Hematopoietic multipotent progenitor cell treated with erythropoietin and hydrocortisone succinate and interleukin-3 and kit ligand, for 6 days (in vitro differentiated cells): Measurements from ENCODE around the gene SERPINA6.
"Not testable (repeated sequence)": the region's sequence is repeated elsewhere in the genome, so short reads cannot be mapped to it uniquely, and the experiment has no call there.

ENCODE experiments used
- DNase-seq: peaks from one replicate; pipeline ENCODE4 v3.0.0-alpha.2; 2015

SERPINA6 gene

GRCh38 chr14:94354190-94354589 is 31.1 kb upstream of the SERPINA6 start:
- not testable (repeated sequence) for DNase-seq

GRCh38 chr14:94349276-94349675 is 26.1 kb upstream of the SERPINA6 start:
- DNase-seq = no peak

- no peak for DNase-seq
Measured at GRCh38 chr14:94348836-94349235, 25.7 kb upstream of the SERPINA6 start.

GRCh38 chr14:94346841-94347240 is 23.7 kb upstream of the SERPINA6 start:
- no peak for DNase-seq

DNA sequence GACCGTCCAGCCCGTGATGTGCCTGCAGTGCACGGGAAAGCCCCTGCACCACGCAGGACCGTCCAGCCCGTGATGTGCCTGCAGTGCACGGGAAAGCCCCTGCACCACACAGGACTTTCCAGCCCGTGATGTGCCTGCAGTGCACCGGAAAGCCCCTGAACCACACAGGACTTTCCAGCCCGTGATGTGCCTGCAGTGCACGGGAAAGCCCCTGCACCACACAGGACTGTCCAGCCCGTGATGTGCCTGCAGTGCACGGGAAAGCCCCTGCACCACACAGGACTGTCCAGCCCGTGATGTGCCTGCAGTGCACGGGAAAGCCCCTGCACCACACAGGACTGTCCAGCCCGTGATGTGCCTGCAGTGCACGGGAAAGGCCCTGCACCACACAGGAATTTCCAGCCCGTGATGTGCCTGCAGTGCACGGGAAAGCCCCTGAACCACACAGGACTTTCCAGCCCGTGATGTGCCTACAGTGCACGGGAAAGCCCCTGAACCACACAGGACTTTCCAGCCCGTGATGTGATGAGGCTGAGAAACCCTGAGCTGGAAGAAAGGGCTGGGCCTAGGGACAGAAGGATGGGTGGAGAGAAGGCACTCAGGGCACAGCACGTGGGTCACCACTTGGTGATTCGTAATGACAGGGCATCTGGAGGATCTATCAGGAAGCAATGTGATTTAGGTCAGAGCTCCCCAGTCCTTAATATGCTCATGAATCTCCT is 23.1 kb upstream of the SERPINA6 start:
- not testable (repeated sequence) for DNase-seq

GRCh38 chr14:94345344-94346064 is 22.4 kb upstream of the SERPINA6 start:
- DNase-seq = no peak

DNA sequence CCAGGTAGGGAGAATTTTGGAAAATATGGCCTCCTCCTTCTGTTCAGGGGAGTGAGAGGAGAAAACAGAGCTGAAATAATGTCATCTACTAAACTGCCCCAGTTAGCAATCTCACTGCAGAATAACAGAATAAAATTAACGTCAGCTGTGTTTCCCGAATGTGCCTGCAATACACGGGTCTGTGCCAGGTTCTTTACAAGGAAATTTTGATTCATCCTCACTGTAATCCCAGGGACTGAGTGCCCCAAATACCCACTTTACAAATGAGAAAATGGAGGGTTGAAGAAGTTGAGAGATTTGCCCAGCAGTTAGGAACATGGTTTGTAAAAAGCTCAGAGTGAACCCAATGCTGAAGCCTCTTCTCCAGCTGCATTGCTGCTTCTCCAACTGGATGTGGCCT is 21.3 kb upstream of the SERPINA6 start:
- no peak for DNase-seq

DNA sequence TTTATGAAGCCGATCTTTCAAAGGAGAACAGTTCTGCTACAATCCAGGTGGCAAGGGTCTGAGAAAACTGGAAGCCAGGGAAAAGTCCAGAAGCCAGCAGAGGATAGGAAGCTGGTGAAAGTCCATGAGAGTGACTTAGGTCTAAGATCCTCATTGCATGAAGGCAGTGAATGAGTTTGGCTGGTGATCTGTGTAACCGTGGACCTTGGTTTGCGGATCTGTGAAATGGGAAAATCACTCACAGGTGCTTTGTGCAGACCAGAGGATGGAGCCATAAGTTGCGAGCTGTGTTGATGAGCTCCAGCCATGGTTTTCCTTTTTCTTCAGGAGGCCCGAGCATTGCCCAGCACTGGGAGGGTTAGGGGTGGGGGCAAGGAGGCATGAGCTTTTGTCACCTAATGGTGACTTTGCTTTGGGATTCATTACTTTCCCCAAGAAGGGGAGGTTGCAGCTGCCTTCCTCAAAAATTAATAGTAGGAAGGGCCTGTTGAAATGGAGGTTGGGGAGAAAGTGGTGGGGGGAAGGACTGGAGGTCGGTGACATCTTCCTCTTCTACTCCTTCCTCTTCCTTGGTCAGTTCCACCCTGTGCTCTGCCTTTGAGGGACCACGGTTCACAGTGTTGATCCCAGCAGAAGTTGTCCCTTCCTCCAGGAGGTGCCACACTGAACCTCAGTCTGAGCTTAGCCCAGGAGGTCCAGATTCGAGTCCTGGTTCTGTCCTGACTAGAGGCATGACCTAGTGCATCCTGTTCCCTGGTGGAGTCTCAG is 20.3 kb upstream of the SERPINA6 start:
- DNase-seq = no peak

DNA sequence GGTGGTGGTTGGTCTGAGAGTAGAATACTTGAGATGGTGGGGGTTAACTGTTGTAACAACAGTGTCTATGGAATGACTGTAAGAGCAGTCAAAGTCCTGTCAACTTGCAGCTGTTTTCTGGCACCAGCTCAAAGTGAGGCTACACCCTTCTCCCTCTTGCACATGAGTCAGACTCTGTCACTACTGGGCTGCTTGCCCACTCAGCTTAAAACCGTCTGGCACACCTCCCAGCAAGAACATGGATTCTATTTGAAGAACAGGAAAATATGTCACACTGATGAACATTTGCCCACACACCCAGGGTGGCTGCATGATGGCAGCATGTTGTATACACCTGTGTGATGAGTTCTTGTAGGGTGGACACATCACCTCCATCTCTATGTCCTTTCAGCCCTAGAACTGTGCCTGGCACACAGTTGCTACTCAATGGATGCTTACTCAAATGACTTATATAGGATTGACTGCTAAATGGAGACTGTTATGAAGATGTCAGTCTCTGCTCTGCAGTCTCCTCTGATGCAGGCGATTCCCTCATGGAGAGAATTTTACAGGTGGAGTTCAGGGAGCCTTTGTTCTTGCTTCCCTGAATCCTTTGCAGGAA is 19.3 kb upstream of the SERPINA6 start:
- DNase-seq = peak; percentile 61

GRCh38 chr14:94341656-94342333 is 18.7 kb upstream of the SERPINA6 start:
- DNase-seq = no peak

- no peak for DNase-seq
Measured at GRCh38 chr14:94340533-94340932, 17.4 kb upstream of the SERPINA6 start.

DNA sequence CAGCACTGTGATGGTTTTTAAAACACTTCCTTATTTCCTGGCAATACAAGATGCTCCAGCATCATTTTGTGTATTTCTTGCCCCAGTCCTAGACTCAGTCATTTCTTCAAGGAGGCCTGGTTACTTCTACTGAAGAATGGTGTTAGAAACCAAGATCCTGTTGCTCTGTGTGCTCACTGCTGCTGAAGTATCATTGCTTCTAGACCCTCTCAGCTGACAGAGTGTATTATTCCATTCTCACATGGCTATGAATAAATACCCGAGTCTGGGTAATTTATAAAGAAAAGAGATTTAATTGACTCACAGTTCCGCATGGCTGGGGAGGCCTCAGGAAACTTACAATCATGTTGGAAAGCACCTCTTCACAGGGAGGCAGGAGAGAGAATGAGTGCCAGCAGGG is 14.9 kb upstream of the SERPINA6 start:
- no peak for DNase-seq

- DNase-seq = no peak
Measured at GRCh38 chr14:94337274-94337673, 14.1 kb upstream of the SERPINA6 start.

GRCh38 chr14:94334872-94335271 is 11.7 kb upstream of the SERPINA6 start:
- DNase-seq = no peak

DNA sequence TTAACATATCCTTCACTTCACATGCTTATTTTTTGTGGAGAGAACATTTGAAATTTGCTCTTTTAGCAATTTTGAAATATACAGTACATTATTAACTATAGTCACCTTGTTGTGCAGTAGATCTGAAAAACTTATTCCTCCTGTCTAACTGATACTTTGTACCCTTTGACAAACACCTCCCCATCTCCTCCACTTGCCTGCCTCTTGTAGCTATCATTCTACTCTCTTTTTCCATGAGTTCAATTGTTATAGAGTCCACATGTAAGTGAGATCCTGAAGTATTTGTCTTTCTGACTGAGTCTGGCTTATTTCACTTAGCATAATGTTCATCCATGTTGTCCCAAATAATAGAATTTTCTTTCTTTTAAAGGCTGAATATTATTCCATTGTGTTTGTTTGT is 9.5 kb upstream of the SERPINA6 start:
- DNase-seq = no peak

GRCh38 chr14:94332063-94332583 is 9.0 kb upstream of the SERPINA6 start:
- no peak for DNase-seq

- DNase-seq = no peak
Measured at GRCh38 chr14:94331462-94331861, 8.3 kb upstream of the SERPINA6 start.

- no peak for DNase-seq
Measured at GRCh38 chr14:94330857-94331256, 7.7 kb upstream of the SERPINA6 start.

- DNase-seq = no peak
Measured at GRCh38 chr14:94330432-94330831, 7.3 kb upstream of the SERPINA6 start.

- DNase-seq = no peak
Measured at GRCh38 chr14:94329857-94330256, 6.7 kb upstream of the SERPINA6 start.

- no peak for DNase-seq
Measured at GRCh38 chr14:94328196-94328595, 5.1 kb upstream of the SERPINA6 start.
